Common myeloid progenitor, CD34-positive (primary cell): ENCODE measurements around the gene EPB41L2.

ENCODE experiments used
- CTCF ChIA-PET: fragments of 350-600 bp; sonication (Branson Sonifier 250); formaldehyde crosslinking; loops from one replicate; lab custom pipeline; 2021; ENCODE audit warnings: antibody characterized with exemption; lab: Charles Lee
- POLR2A ChIA-PET: fragments of 350-600 bp; sonication (Branson Sonifier 250); formaldehyde crosslinking; loops from one replicate; lab custom pipeline; 2021; ENCODE audit warnings: antibody characterized with exemption; lab: Charles Lee
- DNase-seq, 3 donors: peaks; one replicate each; pipeline versions ENCODE4 v3.0.0 to v3.0.0-alpha.2; 2013
- H3K27ac ChIP-seq, 2 experiments: 1 replicate in 1 of 2; 2 replicates in 1 of 2; pipeline ENCODE4 v1.7.0; 2013; ENCODE audit warnings: inconsistent platforms in 2 of 2, low read length in 2 of 2, mild to moderate bottlenecking in 2 of 2, low read depth in 1 of 2, moderate library complexity in 1 of 2; ENCODE audit not compliant: severe bottlenecking in 2 of 2, insufficient read depth in 1 of 2, poor library complexity in 1 of 2
- H3K27me3 ChIP-seq, 5 experiments: replicated peaks in 2 of 5; 1 replicate in 3 of 5; 2 replicates in 2 of 5; pipeline versions ENCODE4 v1.6.1 to v1.7.0; 2013; ENCODE audit warnings: low read length in 4 of 5, mild to moderate bottlenecking in 2 of 5, moderate library complexity in 2 of 5, inconsistent platforms in 1 of 5; ENCODE audit not compliant: insufficient read depth in 5 of 5, control insufficient read depth in 4 of 5
- H3K36me3 ChIP-seq, 4 experiments: 1 replicate in 2 of 4; 2 replicates in 2 of 4; pipeline versions ENCODE4 v1.6.1 to v1.7.0; 2013; ENCODE audit warnings: low read length in 3 of 4, control low read depth in 1 of 4, mild to moderate bottlenecking in 1 of 4; ENCODE audit not compliant: control insufficient read depth in 4 of 4, insufficient read depth in 4 of 4
- H3K4me1 ChIP-seq, 4 experiments: 1 replicate in 3 of 4; 2 replicates in 1 of 4; pipeline versions ENCODE4 v1.6.1 to v1.7.1; 2013; ENCODE audit warnings: low read length in 3 of 4, mild to moderate bottlenecking in 3 of 4, control low read depth in 1 of 4, inconsistent platforms in 1 of 4, moderate library complexity in 1 of 4; ENCODE audit not compliant: control insufficient read depth in 4 of 4, insufficient read depth in 4 of 4; ENCODE audit errors: control extremely low read depth in 1 of 4
- H3K4me3 ChIP-seq, 7 experiments: 1 replicate in 4 of 7; 2 replicates in 3 of 7; pipeline versions ENCODE4 v1.5.1 to v1.7.0; 2013; ENCODE audit warnings: mild to moderate bottlenecking in 7 of 7, low read length in 6 of 7, moderate library complexity in 6 of 7, inconsistent platforms in 2 of 7, low read depth in 2 of 7, control low read depth in 1 of 7; ENCODE audit not compliant: insufficient read depth in 4 of 7, control insufficient read depth in 1 of 7; ENCODE audit errors: extremely low read depth in 1 of 7
- H3K9me3 ChIP-seq, 5 experiments: 1 replicate in 4 of 5; 2 replicates in 1 of 5; pipeline versions ENCODE4 v1.6.1 to v1.7.1; 2013; ENCODE audit warnings: low read length in 4 of 5, mild to moderate bottlenecking in 2 of 5, inconsistent platforms in 1 of 5, low read depth in 1 of 5, moderate library complexity in 1 of 5; ENCODE audit not compliant: control insufficient read depth in 4 of 5, insufficient read depth in 2 of 5; ENCODE audit errors: control extremely low read depth in 1 of 5
- whole genome bisulfite sequencing: methylation state at CpG from one replicate; pipeline ENCODE4 v1.1.5; 2013; ENCODE audit not compliant: insufficient coverage; 5-methylcytosine and 5-hydroxymethylcytosine counted together

The EPB41L2 gene

DNA sequence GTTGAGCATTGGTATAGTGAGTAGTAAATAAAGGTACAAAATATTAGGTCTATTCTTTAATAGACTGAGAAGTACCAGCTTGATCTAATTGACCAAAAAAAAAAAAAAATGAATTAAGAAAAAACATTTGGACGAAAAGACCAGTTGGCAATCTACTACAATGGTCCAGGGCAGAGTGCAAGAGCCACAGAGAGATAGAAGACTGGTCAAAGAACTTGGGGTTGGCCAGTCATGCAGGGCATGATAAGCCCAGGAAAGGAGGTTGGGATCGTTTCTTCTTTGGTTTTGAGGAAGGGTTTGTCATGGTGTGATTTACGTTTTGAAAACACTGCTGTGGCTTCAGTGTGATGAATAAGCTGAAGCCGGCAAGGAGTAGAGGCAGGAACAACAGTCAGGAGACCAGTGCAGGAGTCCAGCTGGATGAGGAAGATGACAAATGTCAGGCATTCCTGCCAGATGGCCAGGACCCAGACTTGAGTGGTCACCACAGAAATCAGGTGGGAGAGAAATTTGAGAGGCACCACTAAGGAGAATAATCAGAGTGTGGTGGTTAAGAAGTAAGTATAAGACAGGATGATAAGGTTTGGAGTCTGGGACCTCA, 221.8 kb downstream of the EPB41L2 start:
- 20% methylated on average over 4 of the region's 4 CpGs for WGBS
- CTCF ChIA-PET, result interaction anchor here (0.7 to 6.0 kb wide), 3 partner anchors 168 to 520 kb away, joined by 3 to 26 read pairs (median 4); no protein-coding TSS in a partner anchor

DNA sequence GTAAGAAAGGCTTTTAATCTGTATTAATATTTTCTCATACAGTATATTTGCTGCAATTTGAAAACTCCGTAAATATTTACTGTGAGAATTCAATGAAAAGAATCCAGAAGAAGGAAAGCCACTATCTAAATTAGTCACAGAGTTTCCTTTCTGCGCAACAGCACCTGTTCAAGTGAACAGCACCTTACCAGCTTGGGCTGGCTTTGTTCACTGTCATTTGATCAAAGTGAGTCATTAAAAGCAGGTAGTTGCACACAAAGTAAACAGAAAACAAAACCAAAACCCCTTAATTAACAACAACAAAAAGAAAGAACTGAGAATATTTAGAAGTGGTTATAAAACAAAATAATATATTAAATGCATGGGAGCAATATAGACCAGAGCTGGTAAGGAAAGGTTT, 223.0 kb downstream of the EPB41L2 start:
- peaks cover 0 to 8% (median 4%) of the 10 kb centered on the region in 4 experiments for H3K4me1 ChIP-seq
- ChIA-PET CTCF (interaction anchor here (0.6 to 6.0 kb wide), 2 partner anchors 518 to 548 kb away, joined by 3 to 26 read pairs; no protein-coding TSS in a partner anchor), POLR2A (no interaction called here)
- H3K36me3 ChIP-seq, result no peaks in the 10 kb centered on the region
- no CpG with 5 or more reads among the region's 2 CpGs for WGBS
- DNase-seq, result no peak
- H3K27ac ChIP-seq, result no peak overlapping the region
- no peaks in the 10 kb centered on the region for H3K27me3 ChIP-seq
- H3K9me3 ChIP-seq, result no peaks in the 10 kb centered on the region
- H3K4me3 ChIP-seq, result no peak overlapping the region

More for the DNA sequence above, 221.8 kb downstream of the EPB41L2 start:
- DNase-seq, result peak in 2 of 3 donors; percentile 15 to 20
- Histone ChIP-seq H3K9me3 (no peaks in the 10 kb centered on the region), H3K4me1 (peaks cover 0 to 8% (median 4%) of the 10 kb centered on the region in 4 experiments), H3K27ac (no peak overlapping the region), H3K4me3 (no peak overlapping the region), H3K27me3 (no peaks in the 10 kb centered on the region), H3K36me3 (no peaks in the 10 kb centered on the region)
- POLR2A ChIA-PET, result no interaction called here

DNA sequence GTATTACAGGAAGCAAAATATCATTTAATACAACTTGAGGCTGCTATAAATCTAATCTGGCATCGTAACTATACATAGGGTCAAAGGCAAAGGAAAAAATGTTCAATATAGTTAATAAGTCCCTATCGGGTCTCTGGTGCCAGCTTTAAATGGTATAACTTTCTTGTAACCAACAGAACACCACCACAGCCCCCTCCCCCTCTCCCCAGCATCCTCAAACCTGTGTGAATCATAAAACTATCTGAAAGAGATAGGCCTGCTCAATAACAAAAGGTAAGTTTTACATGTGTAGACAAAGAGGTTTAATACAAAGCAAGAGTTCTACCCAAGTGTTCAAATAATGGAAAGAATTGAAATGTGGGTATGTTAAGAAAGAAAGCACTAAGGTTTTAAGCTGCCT, 223.7 kb downstream of the EPB41L2 start:
- no CpG with 5 or more reads among the region's 2 CpGs for WGBS
- H3K4me1 ChIP-seq, result peaks cover 0 to 8% (median 4%) of the 10 kb centered on the region in 4 experiments
- H3K4me3 ChIP-seq, result no peak overlapping the region
- no peaks in the 10 kb centered on the region for H3K36me3 ChIP-seq
- H3K27me3 ChIP-seq, result no peaks in the 10 kb centered on the region
- no peak for DNase-seq
- ChIA-PET POLR2A (no interaction called here), CTCF (interaction anchor here (1.2 kb wide), 1 partner anchor 518 kb away, joined by 5 read pairs; no protein-coding TSS in a partner anchor)
- H3K9me3 ChIP-seq, result no peaks in the 10 kb centered on the region
- H3K27ac ChIP-seq, result no peak overlapping the region

DNA sequence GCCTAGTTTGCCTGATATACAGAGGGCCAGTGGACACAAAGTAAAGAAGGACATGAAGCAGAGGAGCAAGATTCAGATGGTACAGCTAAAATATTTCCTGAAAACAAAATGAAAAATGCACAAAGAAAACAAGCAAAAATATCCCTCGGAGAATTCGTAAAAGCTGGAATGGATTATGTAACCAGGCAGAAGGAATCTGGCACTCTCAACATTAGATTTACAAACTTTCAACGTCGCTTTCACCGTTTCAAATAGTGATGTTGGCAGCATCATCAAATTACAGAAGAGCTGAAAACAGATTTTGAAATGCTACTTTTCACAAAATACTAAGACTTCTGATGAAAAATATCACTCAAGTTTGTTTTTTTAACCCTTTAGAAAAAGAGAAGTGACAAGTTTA, 224.1 kb downstream of the EPB41L2 start:
- Histone ChIP-seq H3K27ac (no peak overlapping the region), H3K27me3 (no peaks in the 10 kb centered on the region), H3K4me1 (peaks cover 0 to 8% (median 4%) of the 10 kb centered on the region in 4 experiments), H3K9me3 (no peaks in the 10 kb centered on the region), H3K36me3 (no peaks in the 10 kb centered on the region), H3K4me3 (no peak overlapping the region)
- no peak for DNase-seq
- ChIA-PET CTCF (interaction anchor here (1.2 kb wide), 1 partner anchor 517 kb away, joined by 5 read pairs; no protein-coding TSS in a partner anchor), POLR2A (no interaction called here)
- WGBS, result no CpG with 5 or more reads among the region's 5 CpGs

DNA sequence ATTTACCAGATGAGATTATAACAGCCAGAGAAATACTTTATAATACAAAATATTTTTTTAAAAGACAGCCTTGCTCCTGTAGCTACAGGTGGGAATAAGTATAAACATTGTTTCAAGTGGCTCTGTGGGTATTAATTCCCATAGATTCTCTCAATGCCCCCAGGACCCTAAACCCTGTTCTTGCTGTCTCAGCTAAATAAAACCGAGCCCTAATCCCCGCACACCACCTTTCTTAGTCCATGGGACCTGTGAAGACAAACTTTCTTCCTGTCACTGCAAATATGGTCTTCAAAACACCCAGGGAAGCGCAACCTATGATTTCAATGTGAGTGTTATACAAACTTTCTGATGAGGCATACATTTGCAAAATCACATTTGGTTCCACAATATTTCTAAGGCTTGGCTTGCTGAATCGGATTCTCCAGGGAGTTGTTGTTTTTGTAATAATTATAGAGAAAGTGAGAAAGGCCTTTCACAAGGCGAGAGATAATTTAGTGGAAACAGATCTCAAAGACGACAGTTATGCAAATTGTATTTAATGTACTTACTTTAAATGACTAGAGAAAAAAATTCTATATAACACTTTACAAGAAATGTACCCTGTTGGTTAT, 224.7 kb downstream of the EPB41L2 start:
- 100% methylated on average over 2 of the region's 6 CpGs for WGBS
- Histone ChIP-seq H3K27ac (no peak overlapping the region), H3K27me3 (no peaks in the 10 kb centered on the region), H3K9me3 (no peaks in the 10 kb centered on the region), H3K4me3 (no peak overlapping the region), H3K36me3 (no peaks in the 10 kb centered on the region), H3K4me1 (peaks cover 0 to 8% (median 4%) of the 10 kb centered on the region in 4 experiments)
- CTCF ChIA-PET, result interaction anchor here (1.2 kb wide), 1 partner anchor 517 kb away, joined by 5 read pairs; no protein-coding TSS in a partner anchor
- POLR2A ChIA-PET, result no interaction called here
- no peak for DNase-seq

DNA sequence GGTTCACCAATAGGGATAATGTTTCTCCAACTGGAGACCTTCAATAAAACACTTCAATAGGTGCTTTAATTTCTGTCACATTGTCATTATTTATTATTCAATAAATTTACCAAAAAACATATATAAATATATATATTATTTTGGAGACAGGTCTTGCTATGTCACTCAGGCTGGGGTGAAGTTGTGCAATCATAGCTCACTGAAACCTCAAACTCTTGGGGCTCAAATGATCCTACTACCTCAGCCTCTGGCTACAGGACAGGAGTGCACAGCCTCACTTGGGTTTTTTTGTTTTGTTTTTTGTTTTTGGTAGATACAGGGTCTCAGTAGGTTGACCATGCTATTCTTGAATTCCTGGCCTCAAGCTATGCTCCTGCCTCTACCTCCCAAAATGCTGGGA, 226.0 kb downstream of the EPB41L2 start:
- POLR2A ChIA-PET, result no interaction called here
- H3K27me3 ChIP-seq, result no peaks in the 10 kb centered on the region
- CTCF ChIA-PET, result interaction anchor here (0.9 to 1.0 kb wide), 2 partner anchors 10 to 515 kb away, joined by 3 read pairs; no protein-coding TSS in a partner anchor
- H3K36me3 ChIP-seq, result no peaks in the 10 kb centered on the region
- DNase-seq, result no peak
- H3K4me3 ChIP-seq, result no peak overlapping the region
- H3K27ac ChIP-seq, result no peak overlapping the region
- H3K4me1 ChIP-seq, result peaks cover 0 to 8% (median 4%) of the 10 kb centered on the region in 4 experiments
- H3K9me3 ChIP-seq, result no peaks in the 10 kb centered on the region

DNA sequence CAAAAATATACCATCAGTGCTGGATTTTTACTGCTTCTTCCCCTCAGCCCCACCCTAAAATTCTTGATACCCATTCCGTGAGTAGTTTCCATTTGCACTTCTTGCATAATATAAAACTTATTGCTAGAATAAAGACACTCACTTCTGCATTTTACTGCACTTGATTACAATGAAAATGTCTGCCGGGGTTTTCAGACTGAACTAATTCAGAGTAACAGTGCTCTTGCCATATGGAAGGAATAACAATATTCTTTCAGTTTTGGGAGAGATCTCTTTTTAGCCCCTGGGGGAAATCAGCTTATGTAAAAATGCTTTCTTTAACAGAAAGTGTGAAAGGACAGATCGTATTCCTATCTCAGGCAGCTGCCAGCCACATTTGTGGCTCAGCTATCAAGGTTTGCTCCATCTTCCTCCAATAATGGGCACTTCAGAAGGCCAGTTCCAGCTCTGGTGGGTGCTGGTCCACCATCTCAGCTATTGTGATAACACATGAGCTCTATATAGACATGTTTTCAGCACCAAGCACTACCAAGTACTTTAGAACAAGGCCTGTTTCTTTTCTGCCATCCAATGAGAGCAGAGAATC, 226.9 kb downstream of the EPB41L2 start:
- H3K27me3 ChIP-seq, result no peaks in the 10 kb centered on the region
- H3K4me3 ChIP-seq, result no peak overlapping the region
- 100% methylated on average over 2 of the region's 3 CpGs for WGBS
- peaks cover 0 to 2% (median under 1%) of the 10 kb centered on the region in 4 experiments for H3K4me1 ChIP-seq
- no peaks in the 10 kb centered on the region for H3K9me3 ChIP-seq
- no peak overlapping the region for H3K27ac ChIP-seq
- no peak for DNase-seq
- CTCF ChIA-PET, result interaction anchor here (1.0 kb wide), 1 partner anchor 11 kb away, joined by 3 read pairs; no protein-coding TSS in a partner anchor
- H3K36me3 ChIP-seq, result no peaks in the 10 kb centered on the region
- POLR2A ChIA-PET, result no interaction called here
